ENCODE results near the gene TIMM50. TPM values are rescaled to one million over a fixed set of nuclear protein-coding genes. Genes with fewer than 3 reads are reported as not detected.
A peak's percentile ranks its signal among the peaks of the same experiment; 100 is the strongest.

TIMM50 gene
- total RNA-seq, 4 donors from 2014 or later: 66.9 to 97.6 (median 85.6) TPM

- Histone ChIP-seq H3K9me3 (no peaks in the 10 kb centered on the region), H3K27ac (peak overlapping the region; percentile 88 to 95 (median 92)), H3K27me3 (no peaks in the 10 kb centered on the region), H3K4me3 (peak overlapping the region; percentile 92 to 100 (median 99)), H3K36me3 (peaks cover 0 to 32% of the 10 kb centered on the region in 2 donors), H3K4me1 (peaks cover 11% of the 10 kb centered on the region in 2 donors)
- intact Hi-C loops (cut with DNase I; ENCODE audit: low total_unique reads): loop anchor here (1.0 to 5.0 kb wide), 4 partner anchors 34 to 356 kb away; partner anchors contain the start of genes EID2B, PAK4 and SAMD4B
- DNase-seq: no peak
- no peak for TF ChIP-seq CTCF (IDR thresholded peaks at IDR 0.05 in 4 of 5, conservative IDR thresholded peaks at IDR 0.05 in 1 of 5)
- TF ChIP-seq POLR2A (IDR thresholded peaks at IDR 0.05): no peak
- in situ Hi-C loops (cut with MboI; ENCODE audit: low sequenced_read_pairs in 4 of 4): no loop called here
- ATAC-seq: peak in 1 of 2 donors; percentile 3
Observed at GRCh38 chr19:39481229-39481545, 549 bp downstream of the TIMM50 start.

- peaks cover 11% of the 10 kb centered on the region in 2 donors for H3K4me1 ChIP-seq
- no peaks in the 10 kb centered on the region for H3K9me3 ChIP-seq
- peak overlapping the region; percentile 92 to 100 (median 99) for H3K4me3 ChIP-seq
- no peak for ATAC-seq
- no peaks in the 10 kb centered on the region for H3K27me3 ChIP-seq
- peaks cover 0 to 34% of the 10 kb centered on the region in 2 donors for H3K36me3 ChIP-seq
- TF ChIP-seq CTCF (IDR thresholded peaks at IDR 0.05 in 4 of 5, conservative IDR thresholded peaks at IDR 0.05 in 1 of 5) (no peak), POLR2A (IDR thresholded peaks at IDR 0.05) (no peak)
- intact Hi-C loops (cut with DNase I; ENCODE audit: low total_unique reads) (loop anchor here (1.0 to 5.0 kb wide), 4 partner anchors 34 to 357 kb away; partner anchors contain the start of genes EID2B, PAK4 and SAMD4B), in situ Hi-C loops (cut with MboI; ENCODE audit: low sequenced_read_pairs in 4 of 4) (no loop called here)
- H3K27ac ChIP-seq: peak overlapping the region in 3 of 4 donors; percentile 88 to 92 (median 91)
- no peak for DNase-seq
Observed at GRCh38 chr19:39481676-39482075, 1.0 kb downstream of the TIMM50 start.

GRCh38 chr19:39483141-39483540 lies 2.5 kb downstream of the TIMM50 start:
- TF ChIP-seq CTCF (IDR thresholded peaks at IDR 0.05 in 4 of 5, conservative IDR thresholded peaks at IDR 0.05 in 1 of 5) (no peak), POLR2A (IDR thresholded peaks at IDR 0.05) (no peak)
- DNase-seq (no peak), ATAC-seq (no peak)
- in situ Hi-C loops (cut with MboI; ENCODE audit: low sequenced_read_pairs in 4 of 4): no loop called here
- Histone ChIP-seq H3K4me3 (no peak overlapping the region), H3K27ac (no peak overlapping the region), H3K9me3 (no peaks in the 10 kb centered on the region), H3K4me1 (peaks cover 11% of the 10 kb centered on the region in 2 donors), H3K36me3 (peaks cover 0 to 49% of the 10 kb centered on the region in 2 donors), H3K27me3 (no peaks in the 10 kb centered on the region)
- intact Hi-C loops (cut with DNase I; ENCODE audit: low total_unique reads): loop anchor here (5.0 kb wide), 1 partner anchor 141 kb away; the partner anchor contains the start of gene SAMD4B

- in situ Hi-C loops (cut with MboI; ENCODE audit: low sequenced_read_pairs in 4 of 4) (loop anchor here in 1 of 4 donors (5.0 kb wide), 1 partner anchor 43 kb away; the partner anchor contains the start of gene EID2B), intact Hi-C loops (cut with DNase I; ENCODE audit: low total_unique reads) (no loop called here)
- Histone ChIP-seq H3K27me3 (no peaks in the 10 kb centered on the region), H3K4me3 (no peak overlapping the region), H3K4me1 (no peaks in the 10 kb centered on the region), H3K9me3 (no peaks in the 10 kb centered on the region), H3K27ac (no peak overlapping the region), H3K36me3 (peaks cover 0 to 67% of the 10 kb centered on the region in 2 donors)
- TF ChIP-seq POLR2A (IDR thresholded peaks at IDR 0.05): no peak
- no peak for TF ChIP-seq CTCF (IDR thresholded peaks at IDR 0.05 in 4 of 5, conservative IDR thresholded peaks at IDR 0.05 in 1 of 5)
- DNase-seq (no peak), ATAC-seq (no peak)
Observed at GRCh38 chr19:39489756-39490155, 9.1 kb downstream of the TIMM50 start.

GRCh38 chr19:39492225-39492624 lies 11.6 kb downstream of the TIMM50 start:
- intact Hi-C loops (cut with DNase I; ENCODE audit: low total_unique reads) (no loop called here), in situ Hi-C loops (cut with MboI; ENCODE audit: low sequenced_read_pairs in 4 of 4) (no loop called here)
- Histone ChIP-seq H3K27ac (no peak overlapping the region), H3K4me1 (no peaks in the 10 kb centered on the region), H3K27me3 (peaks cover 12 to 15% (median 15%) of the 10 kb centered on the region in 3 donors), H3K9me3 (no peaks in the 10 kb centered on the region), H3K36me3 (peaks cover 0 to 44% of the 10 kb centered on the region in 2 donors), H3K4me3 (no peak overlapping the region)
- no peak for DNase-seq
- ATAC-seq: no peak
- no peak for TF ChIP-seq CTCF (IDR thresholded peaks at IDR 0.05 in 4 of 5, conservative IDR thresholded peaks at IDR 0.05 in 1 of 5)
- no peak for TF ChIP-seq POLR2A (IDR thresholded peaks at IDR 0.05)

All from gastrocnemius medialis (tissue), 4 donors.